ENCODE results near the gene HNF4A.

GRCh38 chr20:44456611-44457010 lies 101.1 kb downstream of the HNF4A start:
- TF ChIP-seq CTCF (IDR thresholded peaks at IDR 0.05; ENCODE audit: low read length) (no peak), EZH2 (IDR thresholded peaks at IDR 0.05; ENCODE audit: borderline replicate concordance, low read length) (no peak)

Data from OCI-LY1 (cell line).